Glomerular visceral epithelial cell (primary cell): Measurements from ENCODE around the gene PDE4D.
"Not testable (repeated sequence)": the region's sequence is repeated elsewhere in the genome, so short reads cannot be mapped to it uniquely, and the experiment has no call there.

Experiments
- DNase-seq: peaks from one replicate; pipeline ENCODE4 v3.0.0-alpha.2; 2016; ENCODE audit errors: extremely low spot score

PDE4D gene

GRCh38 chr5:59071755-59072549 lies 821.6 kb downstream of the PDE4D start:
- no peak for DNase-seq

GRCh38 chr5:59069438-59070079 lies 824.0 kb downstream of the PDE4D start:
- DNase-seq = peak; percentile 94

GRCh38 chr5:59067956-59068656 lies 825.4 kb downstream of the PDE4D start:
- no peak for DNase-seq

GRCh38 chr5:59066367-59067163 lies 827.0 kb downstream of the PDE4D start:
- no peak for DNase-seq

GRCh38 chr5:59065554-59065953 lies 828.0 kb downstream of the PDE4D start:
- no peak for DNase-seq

- no peak for DNase-seq
Observed at GRCh38 chr5:59064293-59064692, 829.2 kb downstream of the PDE4D start.

- DNase-seq = no peak
Observed at GRCh38 chr5:59062986-59063683, 830.4 kb downstream of the PDE4D start.

GRCh38 chr5:59061377-59061776 lies 832.1 kb downstream of the PDE4D start:
- no peak for DNase-seq

GRCh38 chr5:59058969-59059687 lies 834.4 kb downstream of the PDE4D start:
- no peak for DNase-seq

GRCh38 chr5:59058237-59058636 lies 835.3 kb downstream of the PDE4D start:
- no peak for DNase-seq

- not testable (repeated sequence) for DNase-seq
Observed at GRCh38 chr5:59056599-59056998, 836.9 kb downstream of the PDE4D start.

GRCh38 chr5:59055745-59056448 lies 837.6 kb downstream of the PDE4D start:
- DNase-seq = no peak

- no peak for DNase-seq
Observed at GRCh38 chr5:59054963-59055528, 838.5 kb downstream of the PDE4D start.

- no peak for DNase-seq
Observed at GRCh38 chr5:59051951-59052350, 841.6 kb downstream of the PDE4D start.

GRCh38 chr5:59049095-59049494 lies 844.4 kb downstream of the PDE4D start:
- no peak for DNase-seq

- DNase-seq = peak; percentile 83
Observed at GRCh38 chr5:59042201-59043055, 851.1 kb downstream of the PDE4D start.

- no peak for DNase-seq
Observed at GRCh38 chr5:59041355-59041754, 852.2 kb downstream of the PDE4D start.

GRCh38 chr5:59040804-59041201 lies 852.7 kb downstream of the PDE4D start:
- DNase-seq = no peak
